T-cell (primary cell): ENCODE results near the gene JPH3. TPM values are rescaled to one million over a fixed set of nuclear protein-coding genes. Genes with fewer than 3 reads are reported as not detected.

Source experiments
- total RNA-seq, 35 experiments: library from RNA in 6 of 35; stranded (reverse) in 6 of 35; fragments of 120-200 nt in 1 of 35; gene quantifications; one replicate each; pipeline versions ENCODE4 v1.2.1 to v1.2.4 and lab custom pipeline; 2013 to 2026

The JPH3 gene
- total RNA-seq, 5 donors from 2014 or later (not counting 1 experiment from before 2014, with no cell fraction given), result not detected

Other genes with a start within 250 kb of the JPH3 start
- 10 to 100 TPM; 34.7 to 67.2 (median 55.6) TPM for gene FBXO31, start 218.7 kb upstream of the JPH3 start, total RNA-seq
- gene MAP1LC3B, start 210.2 kb upstream of the JPH3 start, total RNA-seq, result 10 to 100 TPM; 51.3 to 90.4 (median 53.3) TPM
- 10 to 100 TPM; 23.7 to 32.6 (median 27.3) TPM for gene ZCCHC14, start 109.5 kb upstream of the JPH3 start, total RNA-seq
- gene KLHDC4, start 163.5 kb downstream of the JPH3 start, total RNA-seq, result 100 to 1,000 TPM; 104 to 136 (median 116) TPM